MM.1S (cell line): Measurements from ENCODE around the gene PRSS8.

Source experiments
- EZH2 ChIP-seq: fragments of 300-600 bp; sonication (generic); optimal IDR thresholded peaks from 2 replicates; pipeline ENCODE3; 2017; ENCODE audit warnings: low read depth, mild to moderate bottlenecking, antibody characterized with exemption, low read length, mixed read lengths
- EZH2phosphoT487 ChIP-seq: fragments of 300-600 bp; sonication (generic); IDR thresholded peaks from 2 replicates; pipeline ENCODE4 v1.6.1; 2018; ENCODE audit warnings: antibody characterized with exemption, low read length
- TF ChIP-seq, protein P1 (sequence below): fragments of 300-600 bp; sonication (generic); IDR thresholded peaks from 2 replicates; pipeline ENCODE4 v1.5.1; 2016; ENCODE audit warnings: antibody characterized with exemption, low read length, mixed read lengths

DNA sequence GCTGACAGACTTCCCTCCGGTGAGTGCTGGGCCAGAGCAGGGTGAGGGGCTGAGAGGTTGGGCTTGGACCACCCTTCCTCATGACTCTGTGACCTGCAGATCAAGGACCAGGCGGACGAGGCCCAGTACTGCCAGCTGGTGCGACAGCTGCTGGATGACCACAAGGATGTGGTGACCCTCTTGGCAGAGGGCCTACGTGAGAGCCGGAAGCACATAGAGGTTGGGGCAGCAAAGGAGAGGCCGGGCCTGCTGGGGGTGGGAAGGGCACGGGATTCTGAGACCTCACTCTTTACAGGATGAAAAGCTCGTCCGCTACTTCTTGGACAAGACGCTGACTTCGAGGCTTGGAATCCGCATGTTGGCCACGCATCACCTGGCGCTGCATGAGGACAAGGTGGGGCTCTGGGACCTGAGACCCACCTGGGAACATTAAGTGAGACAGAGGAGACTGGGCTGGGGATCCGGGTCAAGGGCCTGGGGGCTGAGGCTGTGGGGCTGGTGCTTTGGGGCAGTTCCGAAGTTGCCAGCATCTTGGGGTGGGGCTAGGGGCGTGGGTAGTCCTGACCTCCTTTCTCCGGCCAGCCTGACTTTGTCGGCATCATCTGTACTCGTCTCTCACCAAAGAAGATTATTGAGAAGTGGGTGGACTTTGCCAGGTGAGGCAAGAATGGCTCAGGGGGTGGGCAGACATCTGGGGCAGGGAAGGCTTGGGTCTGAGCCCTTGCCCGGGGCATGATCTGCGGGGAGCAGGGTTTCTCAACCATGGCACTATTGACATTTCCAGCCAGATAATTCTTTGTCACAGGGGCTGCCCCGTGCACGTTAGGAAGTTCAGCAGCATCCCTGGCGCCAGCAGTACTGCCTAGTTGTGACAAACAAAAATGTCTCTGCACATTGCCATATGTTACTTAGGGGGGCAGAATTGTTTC, 25.2 kb downstream of the PRSS8 start:
- TF ChIP-seq, protein P1, sequence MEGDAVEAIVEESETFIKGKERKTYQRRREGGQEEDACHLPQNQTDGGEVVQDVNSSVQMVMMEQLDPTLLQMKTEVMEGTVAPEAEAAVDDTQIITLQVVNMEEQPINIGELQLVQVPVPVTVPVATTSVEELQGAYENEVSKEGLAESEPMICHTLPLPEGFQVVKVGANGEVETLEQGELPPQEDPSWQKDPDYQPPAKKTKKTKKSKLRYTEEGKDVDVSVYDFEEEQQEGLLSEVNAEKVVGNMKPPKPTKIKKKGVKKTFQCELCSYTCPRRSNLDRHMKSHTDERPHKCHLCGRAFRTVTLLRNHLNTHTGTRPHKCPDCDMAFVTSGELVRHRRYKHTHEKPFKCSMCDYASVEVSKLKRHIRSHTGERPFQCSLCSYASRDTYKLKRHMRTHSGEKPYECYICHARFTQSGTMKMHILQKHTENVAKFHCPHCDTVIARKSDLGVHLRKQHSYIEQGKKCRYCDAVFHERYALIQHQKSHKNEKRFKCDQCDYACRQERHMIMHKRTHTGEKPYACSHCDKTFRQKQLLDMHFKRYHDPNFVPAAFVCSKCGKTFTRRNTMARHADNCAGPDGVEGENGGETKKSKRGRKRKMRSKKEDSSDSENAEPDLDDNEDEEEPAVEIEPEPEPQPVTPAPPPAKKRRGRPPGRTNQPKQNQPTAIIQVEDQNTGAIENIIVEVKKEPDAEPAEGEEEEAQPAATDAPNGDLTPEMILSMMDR: no peak
- TF ChIP-seq EZH2phosphoT487: no peak
- no peak for TF ChIP-seq EZH2
